ENCODE data around the gene SHMT2.

SHMT2 gene

DNA sequence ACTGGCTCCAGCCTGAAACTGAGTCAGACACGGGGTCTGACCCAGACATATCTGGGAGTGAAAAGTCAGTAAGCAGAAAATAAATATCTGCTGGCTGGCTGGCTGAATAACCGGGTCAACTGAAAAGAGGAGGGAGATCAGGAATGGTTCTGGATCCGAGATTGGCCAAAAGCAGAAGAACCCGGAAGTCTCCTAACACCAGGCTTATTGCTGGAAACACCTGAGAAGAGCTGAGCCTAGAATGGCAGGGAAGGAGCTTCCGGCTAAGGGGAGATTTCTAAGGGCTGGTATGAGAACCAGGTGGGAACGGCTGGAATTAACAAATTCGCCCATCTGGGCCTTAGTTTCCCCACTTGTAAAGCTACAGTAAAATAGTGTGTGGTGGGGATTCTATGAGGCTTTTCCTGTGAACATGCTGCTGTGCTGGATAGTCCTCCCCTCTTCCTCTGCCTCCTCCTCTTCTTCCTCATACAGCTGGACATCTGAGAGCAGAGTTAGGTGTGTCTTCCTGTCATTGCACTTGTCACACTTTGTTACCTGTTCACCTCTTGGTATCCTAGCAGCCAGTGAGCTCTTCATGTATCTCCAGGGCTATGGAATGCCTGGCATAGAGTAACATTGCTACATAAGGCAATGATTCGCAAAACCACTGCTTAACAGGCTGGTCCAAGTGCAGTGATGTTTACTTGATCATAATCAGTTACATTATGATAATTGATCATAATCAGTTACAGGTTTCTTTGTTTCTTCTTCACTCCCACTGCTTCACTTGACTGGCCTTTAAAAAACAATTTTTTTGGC, 2.0 kb upstream of the SHMT2 start:
- no peak for DNase-seq (ENCODE audit: low spot score)

DNA sequence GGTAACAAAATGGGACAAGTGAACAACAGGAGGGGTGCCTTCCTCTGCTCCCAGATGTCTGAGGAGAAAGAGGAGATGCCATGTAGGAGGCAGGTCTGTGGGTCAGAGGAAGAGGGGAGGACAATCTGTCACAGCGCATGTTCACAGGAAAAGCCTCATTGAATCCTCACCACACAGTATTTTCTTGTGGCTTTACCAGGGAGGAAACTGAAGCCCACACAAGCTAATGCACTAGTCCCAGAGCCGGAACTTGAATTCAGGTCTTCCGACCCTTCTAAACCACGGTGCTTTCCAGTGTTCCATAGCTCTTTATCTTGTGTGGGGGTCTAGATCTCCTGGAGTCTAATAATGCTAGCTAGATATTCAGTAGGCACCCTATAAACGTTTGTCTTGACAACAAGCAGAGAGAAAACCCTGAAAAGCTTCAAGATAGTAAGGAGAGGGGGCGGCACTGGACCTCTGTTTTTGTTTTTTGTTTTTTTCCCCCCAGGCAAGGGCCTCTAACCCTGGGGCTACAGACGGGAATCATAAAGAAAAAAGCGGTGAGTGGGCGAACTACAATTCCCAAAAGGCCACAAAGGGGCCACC, 371 bp upstream of the SHMT2 start:
- DNase-seq (ENCODE audit: low spot score): no peak

DNA sequence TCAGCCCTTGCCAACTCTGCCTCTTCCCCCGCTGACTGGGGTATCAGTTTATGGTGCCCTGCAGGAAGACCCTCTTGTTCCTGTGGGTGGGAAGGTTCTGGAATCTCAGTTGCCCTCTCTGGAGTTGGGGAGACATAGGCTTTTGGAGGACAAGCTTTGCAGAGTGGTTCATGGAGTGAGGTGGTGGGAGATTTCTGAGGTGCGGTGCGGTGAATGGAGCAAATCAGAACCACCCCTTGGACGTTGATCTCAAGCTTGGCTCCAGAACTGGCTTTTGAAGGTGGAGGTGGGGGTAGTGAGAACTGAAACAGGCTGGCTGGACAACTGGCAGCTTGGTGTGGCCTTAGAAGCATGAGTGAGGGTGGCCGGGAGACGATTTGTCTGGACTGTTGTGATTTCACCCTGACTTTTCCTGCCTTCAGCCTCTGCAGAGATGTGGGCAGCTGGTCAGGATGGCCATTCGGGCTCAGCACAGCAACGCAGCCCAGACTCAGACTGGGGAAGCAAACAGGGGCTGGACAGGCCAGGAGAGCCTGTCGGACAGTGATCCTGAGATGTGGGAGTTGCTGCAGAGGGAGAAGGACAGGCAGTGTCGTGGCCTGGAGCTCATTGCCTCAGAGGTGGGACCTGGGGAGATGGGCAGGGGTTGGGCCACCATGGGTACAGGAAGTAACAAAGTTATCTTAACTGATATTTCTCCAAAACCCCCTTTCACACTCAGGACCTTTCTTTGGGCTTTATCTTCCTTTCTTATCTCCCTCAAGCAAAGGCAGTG, 1.1 kb downstream of the SHMT2 start:
- no peak for DNase-seq (ENCODE audit: low spot score)

DNA sequence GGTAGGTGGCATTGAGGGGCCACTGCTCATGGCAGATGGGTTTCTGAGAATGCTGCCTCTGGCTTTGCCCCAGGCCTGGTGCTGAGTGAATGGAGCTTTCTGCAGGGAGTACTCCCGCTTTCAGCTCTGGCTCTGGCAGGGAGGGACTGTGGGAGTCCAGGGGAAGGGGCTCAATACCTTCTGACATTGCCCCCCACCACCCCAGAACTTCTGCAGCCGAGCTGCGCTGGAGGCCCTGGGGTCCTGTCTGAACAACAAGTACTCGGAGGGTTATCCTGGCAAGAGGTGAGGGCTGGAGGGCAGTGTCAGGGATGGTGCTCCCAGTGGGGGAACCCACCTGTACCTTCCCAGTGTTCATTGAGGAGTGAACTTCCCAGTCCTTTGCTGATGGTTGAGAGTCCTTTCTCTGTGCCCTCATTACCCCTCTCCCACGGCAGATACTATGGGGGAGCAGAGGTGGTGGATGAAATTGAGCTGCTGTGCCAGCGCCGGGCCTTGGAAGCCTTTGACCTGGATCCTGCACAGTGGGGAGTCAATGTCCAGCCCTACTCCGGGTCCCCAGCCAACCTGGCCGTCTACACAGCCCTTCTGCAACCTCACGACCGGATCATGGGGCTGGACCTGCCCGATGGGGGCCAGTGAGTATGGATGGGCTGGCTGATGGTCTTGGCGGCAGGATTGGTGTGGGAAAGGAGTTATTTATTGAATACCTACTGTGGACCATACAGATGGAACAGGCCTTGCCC, 1.9 kb downstream of the SHMT2 start:
- DNase-seq (ENCODE audit: low spot score): no peak

DNA sequence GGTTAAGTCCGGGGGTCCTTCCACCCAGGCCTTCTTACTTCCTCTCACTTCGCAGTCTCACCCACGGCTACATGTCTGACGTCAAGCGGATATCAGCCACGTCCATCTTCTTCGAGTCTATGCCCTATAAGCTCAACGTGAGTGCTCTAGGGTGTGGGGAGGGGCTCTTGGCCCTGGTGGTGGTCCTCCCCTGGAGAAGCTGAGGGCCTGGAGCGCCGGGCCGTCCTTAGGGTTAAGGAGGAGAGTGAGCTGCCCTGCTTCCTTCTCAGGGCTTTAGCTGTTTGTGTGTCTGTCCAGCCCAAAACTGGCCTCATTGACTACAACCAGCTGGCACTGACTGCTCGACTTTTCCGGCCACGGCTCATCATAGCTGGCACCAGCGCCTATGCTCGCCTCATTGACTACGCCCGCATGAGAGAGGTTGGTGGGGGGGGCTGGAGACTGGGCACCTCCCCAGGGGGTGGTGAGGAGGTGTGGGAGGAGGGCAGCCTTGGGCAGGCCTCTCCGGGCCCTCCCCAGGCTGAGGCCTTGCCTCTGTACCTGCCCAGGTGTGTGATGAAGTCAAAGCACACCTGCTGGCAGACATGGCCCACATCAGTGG, 2.7 kb downstream of the SHMT2 start:
- no peak for DNase-seq (ENCODE audit: low spot score)

DNA sequence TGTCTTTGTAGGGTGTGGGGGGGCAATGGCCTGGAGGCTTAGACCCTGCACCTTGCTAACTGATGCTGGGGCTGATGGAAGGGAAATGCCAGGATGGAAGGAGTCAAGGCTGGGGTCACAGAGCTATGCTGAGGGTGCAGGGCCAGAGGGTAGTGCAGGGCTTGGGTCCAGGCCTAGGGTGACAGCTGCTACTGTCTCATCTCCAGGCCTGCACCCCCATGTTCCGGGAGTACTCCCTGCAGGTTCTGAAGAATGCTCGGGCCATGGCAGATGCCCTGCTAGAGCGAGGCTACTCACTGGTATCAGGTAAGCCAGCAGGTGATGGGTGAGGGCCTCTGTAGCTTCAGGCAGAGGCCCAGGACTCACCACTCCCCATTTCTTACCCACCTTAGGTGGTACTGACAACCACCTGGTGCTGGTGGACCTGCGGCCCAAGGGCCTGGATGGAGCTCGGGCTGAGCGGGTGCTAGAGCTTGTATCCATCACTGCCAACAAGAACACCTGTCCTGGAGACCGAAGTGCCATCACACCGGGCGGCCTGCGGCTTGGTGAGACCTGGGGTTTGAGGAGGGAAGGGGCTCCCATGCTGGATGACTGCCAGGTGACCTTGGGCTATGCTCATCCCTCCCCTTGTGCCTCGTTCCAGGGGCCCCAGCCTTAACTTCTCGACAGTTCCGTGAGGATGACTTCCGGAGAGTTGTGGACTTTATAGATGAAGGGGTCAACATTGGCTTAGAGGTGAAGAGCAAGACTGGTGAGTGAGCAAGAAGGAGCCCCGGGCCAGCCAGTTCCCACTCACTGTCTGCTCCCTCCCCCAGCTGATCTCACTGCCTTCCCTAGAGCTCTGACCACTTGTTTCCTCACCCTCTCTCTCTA, 4.1 kb downstream of the SHMT2 start:
- DNase-seq (ENCODE audit: low spot score): peak; percentile 79

DNA sequence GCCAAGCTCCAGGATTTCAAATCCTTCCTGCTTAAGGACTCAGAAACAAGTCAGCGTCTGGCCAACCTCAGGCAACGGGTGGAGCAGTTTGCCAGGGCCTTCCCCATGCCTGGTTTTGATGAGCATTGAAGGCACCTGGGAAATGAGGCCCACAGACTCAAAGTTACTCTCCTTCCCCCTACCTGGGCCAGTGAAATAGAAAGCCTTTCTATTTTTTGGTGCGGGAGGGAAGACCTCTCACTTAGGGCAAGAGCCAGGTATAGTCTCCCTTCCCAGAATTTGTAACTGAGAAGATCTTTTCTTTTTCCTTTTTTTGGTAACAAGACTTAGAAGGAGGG, 4.7 kb downstream of the SHMT2 start:
- no peak for DNase-seq (ENCODE audit: low spot score)

DNA sequence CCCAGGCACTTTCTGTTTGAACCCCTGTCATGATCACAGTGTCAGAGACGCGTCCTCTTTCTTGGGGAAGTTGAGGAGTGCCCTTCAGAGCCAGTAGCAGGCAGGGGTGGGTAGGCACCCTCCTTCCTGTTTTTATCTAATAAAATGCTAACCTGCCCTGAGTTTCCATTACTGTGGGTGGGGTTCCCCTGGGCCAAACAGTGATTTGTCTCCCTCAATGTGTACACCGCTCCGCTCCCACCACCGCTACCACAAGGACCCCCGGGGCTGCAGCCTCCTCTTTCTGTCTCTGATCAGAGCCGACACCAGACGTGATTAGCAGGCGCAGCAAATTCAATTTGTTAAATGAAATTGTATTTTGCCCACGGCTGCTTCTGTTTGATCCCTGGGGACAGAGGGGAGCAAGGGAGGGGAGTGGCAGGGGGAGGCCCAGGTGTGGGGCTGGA, 5.1 kb downstream of the SHMT2 start:
- DNase-seq (ENCODE audit: low spot score): no peak

DNA sequence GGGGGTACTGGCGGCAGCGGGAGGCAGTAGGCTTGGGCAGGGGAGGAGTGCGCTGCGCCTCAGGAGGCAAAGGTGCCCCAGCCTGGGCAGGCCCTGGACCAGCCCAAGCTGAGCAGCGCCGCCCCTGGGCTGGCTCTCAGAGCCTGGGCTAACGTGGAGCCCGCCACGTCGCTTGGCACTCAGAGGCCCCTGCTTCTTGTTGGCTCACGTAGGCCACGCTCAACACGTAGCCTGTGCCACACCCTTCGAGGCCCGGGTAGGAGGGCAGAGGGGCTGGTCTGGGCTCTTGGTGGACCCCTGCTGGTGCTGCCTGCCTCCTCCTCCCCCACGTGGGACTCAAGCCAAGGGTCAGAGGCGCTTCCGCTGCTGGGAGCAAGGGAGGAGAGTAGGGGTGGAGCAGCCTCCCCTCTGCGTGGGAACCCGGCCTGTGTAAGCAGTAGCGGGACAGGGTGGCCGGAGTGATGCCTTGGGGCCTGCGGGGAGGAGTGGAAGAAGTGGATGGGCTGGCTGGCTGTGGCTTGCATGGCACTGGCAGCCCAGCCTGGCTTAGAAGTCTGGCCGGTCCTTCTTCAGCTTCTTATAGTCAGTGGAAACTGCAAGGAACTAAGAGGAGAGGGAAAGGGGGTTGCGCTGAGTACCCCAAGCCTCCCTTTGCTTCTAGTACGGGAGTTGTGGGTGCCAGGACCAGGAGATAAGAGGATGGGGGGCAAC, 5.7 kb downstream of the SHMT2 start:
- peak; percentile 84 for DNase-seq (ENCODE audit: low spot score)

DNA sequence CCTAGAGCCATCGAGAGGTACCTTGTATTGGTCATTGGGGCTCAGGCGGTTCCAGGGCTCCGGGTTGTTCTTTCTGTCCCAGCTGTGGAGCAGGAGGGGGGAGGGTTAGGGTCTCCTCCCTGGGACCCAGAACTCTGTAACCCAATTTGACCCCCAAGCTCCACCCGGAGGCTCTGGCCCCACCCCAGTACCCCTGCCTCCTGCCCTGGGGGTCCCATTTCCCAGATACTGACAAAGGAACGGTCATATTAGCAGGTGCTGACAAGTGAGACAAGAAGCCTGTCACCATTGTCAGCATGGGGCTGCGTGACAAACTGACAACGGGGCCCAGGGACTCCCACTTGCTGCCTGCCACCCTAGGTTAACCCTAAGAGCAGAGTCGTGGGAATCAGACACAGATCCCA, 6.2 kb downstream of the SHMT2 start:
- no peak for DNase-seq (ENCODE audit: low spot score)

DNA sequence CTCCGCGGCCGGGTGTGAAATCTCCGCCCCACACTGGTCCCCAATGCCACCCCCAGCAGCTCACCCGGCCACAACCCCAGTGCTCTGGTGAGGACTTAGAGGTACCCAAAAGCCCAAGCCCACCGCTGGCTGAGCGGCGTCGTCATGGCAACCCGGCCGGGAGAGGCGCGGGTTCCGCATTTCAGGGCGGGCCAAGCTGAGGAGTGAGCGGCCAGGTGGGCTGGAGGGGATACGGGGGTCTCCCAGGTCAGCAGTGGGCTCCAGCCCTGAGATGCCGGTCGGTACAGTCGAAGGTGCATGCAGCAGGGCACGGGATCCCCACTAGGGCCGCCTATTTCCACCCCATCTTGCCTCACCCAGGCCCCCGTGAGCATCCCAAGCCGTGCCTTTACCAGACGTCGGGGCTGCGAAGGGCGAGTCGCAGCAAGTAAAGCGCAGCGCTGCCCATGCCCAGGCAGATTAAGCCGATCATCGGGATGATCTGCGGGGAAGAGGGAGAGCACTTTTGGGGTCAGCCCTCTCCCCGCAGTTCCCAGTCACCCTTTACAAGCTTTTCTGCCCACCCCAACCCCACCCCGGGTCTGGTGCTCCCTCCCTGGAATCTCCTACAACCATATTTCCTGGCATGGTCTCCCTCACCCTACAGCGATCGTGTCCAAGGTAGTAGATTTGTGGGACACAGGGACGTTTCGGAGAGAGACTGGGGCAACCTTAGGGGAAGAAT, 6.9 kb downstream of the SHMT2 start:
- DNase-seq (ENCODE audit: low spot score): no peak

DNA sequence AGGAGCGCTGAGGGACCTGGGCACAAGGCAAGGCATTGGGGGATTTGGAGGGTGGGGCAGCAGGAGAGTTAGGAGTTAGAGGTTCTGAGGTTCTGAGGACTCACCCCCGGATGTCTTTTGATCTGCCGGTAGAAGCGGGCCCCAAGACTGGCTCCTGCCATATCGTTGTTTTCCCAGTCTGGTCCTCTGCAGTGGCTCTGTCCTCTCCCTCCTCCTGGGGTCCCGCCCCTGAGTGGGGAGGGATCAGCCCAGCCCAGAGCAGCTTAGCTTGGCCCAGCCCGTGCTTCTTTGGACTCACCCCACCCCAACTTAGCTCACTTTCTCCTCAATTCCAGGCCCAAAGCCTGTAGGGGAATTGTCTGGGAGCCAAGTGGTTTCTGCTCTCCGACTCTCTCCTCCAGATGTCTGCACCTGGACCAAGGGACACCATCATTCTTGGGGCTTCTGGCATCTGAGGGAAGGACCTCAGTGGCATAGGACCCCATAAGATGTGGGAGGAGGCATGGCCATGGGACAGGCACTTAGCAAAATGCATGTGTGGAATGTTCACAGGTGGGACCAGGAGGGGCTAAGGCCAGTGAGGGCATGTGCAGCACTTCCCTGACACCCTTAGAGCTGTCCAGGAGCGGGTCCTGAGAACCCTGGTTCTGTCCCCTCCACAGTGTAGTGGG, 7.5 kb downstream of the SHMT2 start:
- DNase-seq (ENCODE audit: low spot score): no peak

DNA sequence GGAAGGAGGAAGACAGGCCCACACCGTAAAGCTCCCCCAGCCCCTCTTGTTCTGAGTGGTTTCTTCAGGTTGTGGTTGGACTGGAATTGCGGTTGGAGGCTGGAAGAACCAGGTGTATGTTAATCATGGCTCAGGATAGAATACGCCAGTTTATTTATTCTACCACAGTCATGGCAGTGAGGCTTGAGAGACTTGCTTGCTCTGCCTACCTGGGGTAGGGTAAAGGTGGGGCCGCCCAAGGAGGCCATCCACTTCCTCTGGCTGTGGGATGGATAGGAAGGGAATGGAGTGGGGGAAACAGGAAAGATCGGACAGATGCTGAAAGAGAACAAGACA, 8.1 kb downstream of the SHMT2 start:
- no peak for DNase-seq (ENCODE audit: low spot score)

DNA sequence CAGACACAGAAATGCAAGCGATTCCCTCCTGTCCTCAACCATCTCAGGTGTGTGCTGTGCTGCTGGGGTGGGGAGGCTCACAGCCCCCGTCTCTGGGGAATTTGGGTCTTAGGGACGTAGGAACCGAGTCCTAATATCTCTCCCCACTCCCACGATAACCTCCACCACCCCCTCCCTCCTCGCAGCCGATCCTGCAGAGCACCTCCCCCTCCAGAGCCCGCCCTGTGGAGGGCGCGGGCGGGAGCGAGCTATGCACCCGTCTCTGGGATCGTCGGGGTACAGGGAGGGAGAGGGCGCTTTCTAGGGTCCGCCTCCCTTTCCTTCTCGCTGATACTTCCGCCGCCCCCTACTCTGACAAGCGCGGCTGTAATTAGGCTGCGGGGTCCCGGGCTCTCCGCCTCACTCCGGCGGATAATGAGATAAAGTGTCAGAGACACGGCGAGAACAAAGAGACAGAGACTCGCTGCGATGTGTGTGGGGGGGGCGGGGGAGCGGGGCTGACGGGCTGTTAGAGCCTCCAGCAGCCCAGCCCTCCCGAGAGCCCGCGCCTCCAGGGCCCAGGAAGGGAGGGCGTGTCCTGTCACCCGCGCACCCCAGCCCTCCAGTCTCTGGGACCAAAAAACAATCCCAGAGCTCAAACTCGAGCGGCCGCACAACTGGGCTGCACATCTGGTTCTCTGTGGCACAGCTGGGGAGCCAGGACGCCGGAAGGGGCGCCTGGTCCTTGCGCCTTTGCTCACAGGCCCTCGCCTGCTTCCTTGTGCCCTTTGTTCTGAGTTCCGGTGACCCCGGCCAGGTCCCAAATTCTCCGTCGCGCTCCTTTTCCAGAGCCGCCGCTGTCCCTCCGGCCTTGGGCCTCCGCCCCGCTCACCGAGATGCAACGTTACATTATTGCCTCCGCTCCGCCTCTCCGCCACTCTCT, 8.7 kb downstream of the SHMT2 start:
- no peak for DNase-seq (ENCODE audit: low spot score)

DNA sequence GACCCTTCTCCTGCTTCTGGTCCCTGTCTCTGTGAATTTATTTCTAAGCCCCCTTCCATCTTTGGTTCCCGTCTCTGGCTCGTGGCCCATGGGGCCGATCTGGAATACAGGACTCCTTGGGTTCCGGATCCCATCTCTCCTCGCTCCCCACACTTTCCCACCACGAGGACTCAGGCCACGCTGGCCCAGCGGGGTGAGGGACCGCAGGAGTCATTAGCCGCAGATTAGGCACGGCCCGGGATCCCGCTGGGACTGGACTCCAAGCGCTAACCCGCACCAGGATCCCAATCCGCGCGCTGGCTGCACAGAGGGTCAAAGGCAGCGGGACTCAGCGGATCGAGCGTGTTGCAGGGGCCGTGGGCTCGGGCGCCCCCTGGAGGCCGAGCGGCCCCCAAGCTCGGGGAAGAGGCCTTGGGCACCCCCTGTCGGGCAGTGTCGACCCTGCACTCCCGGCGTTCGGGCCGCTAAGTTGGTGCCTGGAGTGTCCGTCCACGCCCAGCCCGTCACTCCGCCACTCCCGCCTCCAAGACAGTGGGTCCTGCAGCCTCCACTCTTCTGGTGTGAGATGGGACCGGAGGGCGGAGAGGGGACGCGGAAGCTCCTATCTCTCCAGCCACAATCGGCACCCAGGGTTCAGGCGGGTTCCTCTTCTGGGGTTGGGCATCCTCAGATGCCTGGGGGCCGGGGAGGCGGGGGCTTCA, 9.5 kb downstream of the SHMT2 start:
- peak; percentile 95 for DNase-seq (ENCODE audit: low spot score)

DNA sequence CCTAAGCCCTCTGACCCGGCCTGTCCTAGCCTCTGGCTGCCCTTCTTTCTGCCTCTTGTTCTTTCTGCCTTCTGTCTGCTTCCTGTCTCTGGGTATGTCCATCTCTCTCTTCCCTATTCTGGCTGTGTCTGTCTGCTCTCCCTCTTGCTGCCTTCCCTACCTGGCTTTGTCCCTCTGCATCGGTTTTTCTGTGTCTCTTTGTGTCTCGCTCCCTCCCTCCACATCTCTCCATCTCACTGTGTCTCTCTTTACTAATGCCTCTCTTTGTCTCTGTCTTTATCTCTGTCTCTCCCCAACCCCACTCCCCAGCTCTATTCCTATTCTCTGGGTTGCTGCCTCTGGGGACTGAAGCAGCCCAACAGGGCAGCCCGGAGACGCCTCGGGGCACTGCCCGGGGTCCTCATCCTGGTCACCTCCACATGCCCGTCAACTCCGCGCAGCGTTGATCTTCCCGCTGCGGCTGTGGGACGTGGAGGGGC, 10.1 kb downstream of the SHMT2 start:
- no peak for DNase-seq (ENCODE audit: low spot score)

Data from hepatic stellate cell (primary cell).